MCF 10A (cell line): ENCODE results near the gene STEEP1. TPM values are rescaled to one million over a fixed set of nuclear protein-coding genes. Genes with fewer than 3 reads are reported as not detected.
A peak's percentile ranks its signal among the peaks of the same experiment; 100 is the strongest.
"Not testable (repeated sequence)": the region's sequence is repeated elsewhere in the genome, so short reads cannot be mapped to it uniquely, and the experiment has no call there.

Experiments
- BruUV-seq: library from RNA; stranded (reverse); fragments of 400-500 nt; replicated peaks from 2 replicates; lab custom pipeline; 2021; lab: Mats Ljungman, UMichigan
- CTCF ChIA-PET: fragments of 300-600 bp; sonication (Branson Sonifier 250); formaldehyde crosslinking; extraction: SDS; loops from one replicate; lab custom pipeline; 2021; ENCODE audit warnings: antibody characterized with exemption, inconsistent platforms; lab: Yijun Ruan, JAX
- POLR2A ChIA-PET: fragments of 300-600, 350-650 bp; sonication (Branson Sonifier 250); formaldehyde crosslinking; extraction: SDS; loops from one replicate; lab custom pipeline; 2020; ENCODE audit warnings: antibody characterized with exemption, inconsistent platforms; lab: Yijun Ruan, JAX
- DNase-seq: peaks from one replicate; pipeline ENCODE4 v3.0.0-alpha.2; 2018; ENCODE audit not compliant: unreplicated experiment
- H3K27ac Mint-ChIP-seq: one replicate; pipeline ENCODE4 v1.8.0; 2022; ENCODE audit warnings: mild to moderate bottlenecking, low read depth, mixed read lengths; ENCODE audit not compliant: unreplicated experiment
- H3K27me3 Mint-ChIP-seq: one replicate; pipeline ENCODE4 v1.8.0; 2022; ENCODE audit warnings: mixed read lengths; ENCODE audit not compliant: insufficient read depth, unreplicated experiment
- H3K36me3 Mint-ChIP-seq: one replicate; pipeline ENCODE4 v1.8.0; 2022; ENCODE audit warnings: mild to moderate bottlenecking, moderate library complexity, mixed read lengths; ENCODE audit not compliant: insufficient read depth, unreplicated experiment
- H3K4me1 Mint-ChIP-seq: one replicate; pipeline ENCODE4 v1.8.0; 2022; ENCODE audit warnings: mixed read lengths; ENCODE audit not compliant: insufficient read depth, unreplicated experiment
- H3K4me3 Mint-ChIP-seq: one replicate; pipeline ENCODE4 v1.8.0; 2022; ENCODE audit warnings: mild to moderate bottlenecking, moderate library complexity, mixed read lengths; ENCODE audit not compliant: unreplicated experiment
- H3K9me3 Mint-ChIP-seq: one replicate; pipeline ENCODE4 v1.8.0; 2022; ENCODE audit warnings: mixed read lengths; ENCODE audit not compliant: unreplicated experiment
- CTCF ChIP-seq: fragments of 200-600 bp; IDR thresholded peaks from one replicate; pipeline ENCODE4 v1.8.0; 2022; ENCODE audit warnings: antibody characterized with exemption, mild to moderate bottlenecking; ENCODE audit not compliant: unreplicated experiment
- intact Hi-C: fragments of 100-400 bp; cut with micrococcal nuclease; formaldehyde crosslinking; loops from 2 replicates; pipeline ENCODE4 v1.14.1; 2022
- total RNA-seq: library from RNA; stranded (reverse); gene quantifications from 2 replicates; pipeline ENCODE4 v1.2.3, GENCODE V29; 2022

The STEEP1 gene
- total RNA-seq, 1 experiment from 2014 or later, result 23.6 TPM

GRCh38 chrX:119512146-119512800, 52.9 kb downstream of the STEEP1 start:
- POLR2A ChIA-PET, result interaction anchor here (0.6 to 1.7 kb wide), 10 partner anchors 9 to 277 kb away, joined by 3 to 17 read pairs (median 6); partner anchors contain the start of gene SLC25A5

GRCh38 chrX:119507206-119507605, 58.0 kb downstream of the STEEP1 start:
- H3K9me3 Mint-ChIP-seq, result no peaks in the 10 kb centered on the region
- peak overlapping the region; percentile 57 for H3K27ac Mint-ChIP-seq
- ChIA-PET CTCF (interaction anchor here (0.6 to 19.2 kb wide), 5 partner anchors 9 to 870 kb away, joined by 3 to 485 read pairs (median 6); no protein-coding TSS in a partner anchor), POLR2A (interaction anchor here (1.7 to 2.0 kb wide), 2 partner anchors 14 to 39 kb away, joined by 4 to 5 read pairs; partner anchors contain the start of gene SLC25A5)
- peaks cover 16% of the 10 kb centered on the region for H3K4me1 Mint-ChIP-seq
- H3K36me3 Mint-ChIP-seq, result no peaks in the 10 kb centered on the region
- no peaks in the 10 kb centered on the region for H3K27me3 Mint-ChIP-seq
- intact Hi-C loops, result no loop called here
- no peak for TF ChIP-seq CTCF
- DNase-seq, result no peak
- BruUV-seq, result no TSS peak
- H3K4me3 Mint-ChIP-seq, result no peak overlapping the region

More at GRCh38 chrX:119512146-119512800, 52.9 kb downstream of the STEEP1 start:
- DNase-seq, result peak; percentile 84
- Mint-ChIP-seq H3K27ac (no peak overlapping the region), H3K27me3 (no peaks in the 10 kb centered on the region), H3K36me3 (no peaks in the 10 kb centered on the region), H3K9me3 (no peaks in the 10 kb centered on the region), H3K4me3 (no peak overlapping the region), H3K4me1 (no peaks in the 10 kb centered on the region)
- no TSS peak for BruUV-seq
- peak; percentile 74 for TF ChIP-seq CTCF
- intact Hi-C loops, result loop anchor here (1.0 to 5.0 kb wide), 3 partner anchors 24 to 121 kb away; no protein-coding TSS in a partner anchor
- CTCF ChIA-PET, result interaction anchor here (0.5 to 19.2 kb wide), 34 partner anchors 9 to 669 kb away, joined by 3 to 485 read pairs (median 4); partner anchors contain the start of gene UBE2A

GRCh38 chrX:119505945-119506344, 59.3 kb downstream of the STEEP1 start:
- Mint-ChIP-seq H3K36me3 (no peaks in the 10 kb centered on the region), H3K27me3 (no peaks in the 10 kb centered on the region), H3K4me3 (no peak overlapping the region), H3K4me1 (peaks cover 22% of the 10 kb centered on the region), H3K9me3 (no peaks in the 10 kb centered on the region), H3K27ac (no peak overlapping the region)
- ChIA-PET CTCF (interaction anchor here (0.6 to 19.2 kb wide), 5 partner anchors 10 to 1772 kb away, joined by 3 to 485 read pairs (median 4); no protein-coding TSS in a partner anchor), POLR2A (interaction anchor here (0.7 to 0.9 kb wide), 4 partner anchors 12 to 50 kb away, joined by 3 to 10 read pairs (median 4); no protein-coding TSS in a partner anchor)
- no peak for DNase-seq
- no peak for TF ChIP-seq CTCF
- no TSS peak for BruUV-seq
- intact Hi-C loops, result no loop called here

- ChIA-PET POLR2A (interaction anchor here (0.9 to 2.6 kb wide), 3 partner anchors 12 to 37 kb away, joined by 3 to 61 read pairs (median 10); partner anchors contain the start of gene SLC25A5), CTCF (interaction anchor here (2.8 to 19.2 kb wide), 2 partner anchors 11 to 13 kb away, joined by 18 to 485 read pairs; no protein-coding TSS in a partner anchor)
- H3K9me3 Mint-ChIP-seq, H3K4me3 Mint-ChIP-seq, intact Hi-C loops, BruUV-seq, H3K36me3 Mint-ChIP-seq, H3K27ac Mint-ChIP-seq, H3K27me3 Mint-ChIP-seq, DNase-seq: not testable (repeated sequence)
- peaks cover 22% of the 10 kb centered on the region for H3K4me1 Mint-ChIP-seq
These were observed 60.1 kb downstream of the STEEP1 start for GRCh38 chrX:119505145-119505544.
